Hepatocyte (in vitro differentiated cells): Measurements from ENCODE around the gene SMAP2. TPM values are rescaled to one million over a fixed set of nuclear protein-coding genes. Genes with fewer than 3 reads are reported as not detected.

Experiments used
- DNase-seq: peaks from one replicate; pipeline ENCODE4 v3.0.0-alpha.2; 2016; ENCODE audit warnings: low spot score
- H2AFZ ChIP-seq: fragments of 200-600 bp; sonication (generic); 2 replicates; pipeline ENCODE4 v1.6.0; 2016; ENCODE audit warnings: antibody characterized with exemption, mild to moderate bottlenecking
- H3K27ac ChIP-seq: fragments of 200-600 bp; sonication (generic); 2 replicates; pipeline ENCODE4 v1.5.1; 2016; ENCODE audit warnings: mild to moderate bottlenecking
- H3K27me3 ChIP-seq: fragments of 200-600 bp; sonication (generic); 2 replicates; pipeline ENCODE4 v1.6.1; 2016
- H3K36me3 ChIP-seq: fragments of 200-600 bp; sonication (generic); replicated peaks from 2 replicates; pipeline ENCODE4 v1.5.1; 2016; ENCODE audit warnings: low read depth; ENCODE audit not compliant: insufficient read depth
- H3K4me1 ChIP-seq: fragments of 200-600 bp; sonication (generic); 2 replicates; pipeline ENCODE4 v1.5.1; 2016; ENCODE audit warnings: mild to moderate bottlenecking, moderate library complexity; ENCODE audit not compliant: insufficient read depth
- H3K4me2 ChIP-seq: fragments of 200-600 bp; sonication (generic); 2 replicates; pipeline ENCODE4 v1.6.0; 2016
- H3K4me3 ChIP-seq: fragments of 200-600 bp; sonication (generic); 2 replicates; pipeline ENCODE4 v1.5.1; 2016; ENCODE audit warnings: mild to moderate bottlenecking
- H3K79me2 ChIP-seq: fragments of 200-600 bp; sonication (generic); 2 replicates; pipeline ENCODE4 v1.6.0; 2017; ENCODE audit warnings: mild to moderate bottlenecking
- H3K9me2 ChIP-seq: fragments of 200-600 bp; sonication (generic); replicated peaks from 2 replicates; pipeline ENCODE4 v1.6.0; 2017; ENCODE audit warnings: mild to moderate bottlenecking; ENCODE audit not compliant: insufficient read depth
- H3K9me3 ChIP-seq: fragments of 200-600 bp; sonication (generic); 2 replicates; pipeline ENCODE4 v1.5.1; 2016; ENCODE audit warnings: low read depth, mild to moderate bottlenecking
- H4K20me1 ChIP-seq: fragments of 200-600 bp; sonication (generic); 2 replicates; pipeline ENCODE4 v1.6.0; 2016; ENCODE audit warnings: mild to moderate bottlenecking; ENCODE audit not compliant: insufficient read depth, poor library complexity, severe bottlenecking
- EZH2 ChIP-seq: fragments of 200-600 bp; sonication (generic); IDR thresholded peaks from 2 replicates; pipeline ENCODE4 v1.6.1; 2016; ENCODE audit warnings: antibody characterized with exemption, mild to moderate bottlenecking, borderline replicate concordance
- EZH2phosphoT487 ChIP-seq: fragments of 200-600 bp; sonication (generic); IDR thresholded peaks from one replicate; pipeline ENCODE4 v1.6.1; 2018; ENCODE audit warnings: antibody characterized with exemption, mild to moderate bottlenecking, low read depth, moderate library complexity; ENCODE audit not compliant: unreplicated experiment, severe bottlenecking
- WGBS: methylation state at CpG from one replicate; pipeline ENCODE4 v1.1.6; 2016; ENCODE audit warnings: low lambda C conversion rate; ENCODE audit errors: missing lambda C conversion rate; 5-methylcytosine and 5-hydroxymethylcytosine counted together
- polyA plus RNA-seq: library from polyadenylated mRNA; unstranded; fragments of >200 nt; fragmentation: Nextera tagmentation; extraction: Ambion mirVana; gene quantifications from 2 replicates; pipeline ENCODE4 v1.2.1, GENCODE V29; 2016
- total RNA-seq: library from RNA; depleted of rRNA; stranded (reverse); fragments of >200 nt; gene quantifications from 2 replicates; pipeline ENCODE4 v1.2.3, GENCODE V29; 2014
- TF ChIP-seq, protein P1 (sequence below): fragments of 200-600 bp; sonication (generic); IDR thresholded peaks from 2 replicates; pipeline ENCODE4 v1.5.1; 2016; ENCODE audit warnings: antibody characterized with exemption, mild to moderate bottlenecking; ENCODE audit not compliant: poor library complexity

SMAP2 gene
- total and polyA plus RNA-seq, 2 experiments from 2014 or later, result 22.9 to 23.1 TPM

DNA sequence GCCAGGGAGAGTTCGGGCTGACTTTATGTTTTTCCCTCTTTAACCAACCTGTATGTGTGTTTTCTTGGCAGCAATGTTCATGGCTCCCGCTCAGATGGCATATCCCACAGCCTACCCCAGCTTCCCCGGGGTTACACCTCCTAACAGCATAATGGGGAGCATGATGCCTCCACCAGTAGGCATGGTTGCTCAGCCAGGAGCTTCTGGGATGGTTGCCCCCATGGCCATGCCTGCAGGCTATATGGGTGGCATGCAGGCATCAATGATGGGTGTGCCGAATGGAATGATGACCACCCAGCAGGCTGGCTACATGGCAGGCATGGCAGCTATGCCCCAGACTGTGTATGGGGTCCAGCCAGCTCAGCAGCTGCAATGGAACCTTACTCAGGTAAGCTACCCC lies 43.2 kb downstream of the SMAP2 start:
- no peak overlapping the region for H2AFZ ChIP-seq

DNA sequence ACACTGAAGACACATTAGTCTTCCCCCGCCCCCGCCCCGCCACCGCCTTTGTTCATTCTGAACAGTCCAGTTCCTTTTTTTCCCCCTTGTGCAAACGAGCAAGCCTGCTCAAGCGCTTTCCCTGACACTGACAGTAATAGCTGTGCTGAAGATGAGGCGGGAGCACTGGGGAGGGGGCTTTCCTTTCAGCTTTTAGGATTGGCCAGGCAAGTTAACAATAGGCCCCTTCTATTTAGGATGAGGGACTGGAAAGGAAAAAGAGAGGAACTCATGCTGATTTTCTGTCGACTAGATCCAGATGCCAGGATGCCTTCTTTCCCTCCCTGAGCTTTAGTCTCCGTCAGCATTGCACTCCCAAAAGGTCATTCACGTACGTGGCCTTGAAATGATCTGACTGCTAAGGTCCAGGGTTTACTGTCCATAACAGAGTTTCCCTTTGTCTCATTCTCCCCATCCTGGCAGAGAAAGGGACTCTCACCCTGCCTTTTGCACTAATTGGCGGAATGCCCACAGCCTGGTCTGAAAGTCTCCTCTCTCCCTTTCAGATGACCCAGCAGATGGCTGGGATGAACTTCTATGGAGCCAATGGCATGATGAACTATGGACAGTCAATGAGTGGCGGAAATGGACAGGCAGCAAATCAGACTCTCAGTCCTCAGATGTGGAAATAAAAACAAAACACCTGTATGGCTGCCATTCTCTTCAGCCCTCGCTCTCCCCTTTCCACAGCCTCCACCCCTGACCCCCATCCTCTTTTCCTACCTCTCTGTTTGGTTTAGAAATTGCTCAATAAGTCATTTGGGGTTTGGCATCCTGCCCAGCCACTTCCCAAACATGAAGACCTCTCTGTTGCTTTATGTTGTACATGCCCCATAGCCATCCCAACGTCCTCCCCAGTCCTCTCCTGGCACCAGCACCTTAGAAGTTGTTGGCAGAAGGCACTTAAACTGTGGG lies 48.2 kb downstream of the SMAP2 start:
- Histone ChIP-seq H3K27ac (no peak overlapping the region), H3K9me3 (no peaks in the 10 kb centered on the region), H3K4me3 (no peak overlapping the region), H3K79me2 (no peaks in the 10 kb centered on the region), H4K20me1 (no peaks in the 10 kb centered on the region), H3K4me1 (no peaks in the 10 kb centered on the region), H3K36me3 (no peaks in the 10 kb centered on the region), H2AFZ (no peak overlapping the region), H3K4me2 (no peak overlapping the region), H3K27me3 (no peaks in the 10 kb centered on the region), H3K9me2 (no peaks in the 10 kb centered on the region)
- peak; percentile 46 for DNase-seq
- TF ChIP-seq, protein P1, sequence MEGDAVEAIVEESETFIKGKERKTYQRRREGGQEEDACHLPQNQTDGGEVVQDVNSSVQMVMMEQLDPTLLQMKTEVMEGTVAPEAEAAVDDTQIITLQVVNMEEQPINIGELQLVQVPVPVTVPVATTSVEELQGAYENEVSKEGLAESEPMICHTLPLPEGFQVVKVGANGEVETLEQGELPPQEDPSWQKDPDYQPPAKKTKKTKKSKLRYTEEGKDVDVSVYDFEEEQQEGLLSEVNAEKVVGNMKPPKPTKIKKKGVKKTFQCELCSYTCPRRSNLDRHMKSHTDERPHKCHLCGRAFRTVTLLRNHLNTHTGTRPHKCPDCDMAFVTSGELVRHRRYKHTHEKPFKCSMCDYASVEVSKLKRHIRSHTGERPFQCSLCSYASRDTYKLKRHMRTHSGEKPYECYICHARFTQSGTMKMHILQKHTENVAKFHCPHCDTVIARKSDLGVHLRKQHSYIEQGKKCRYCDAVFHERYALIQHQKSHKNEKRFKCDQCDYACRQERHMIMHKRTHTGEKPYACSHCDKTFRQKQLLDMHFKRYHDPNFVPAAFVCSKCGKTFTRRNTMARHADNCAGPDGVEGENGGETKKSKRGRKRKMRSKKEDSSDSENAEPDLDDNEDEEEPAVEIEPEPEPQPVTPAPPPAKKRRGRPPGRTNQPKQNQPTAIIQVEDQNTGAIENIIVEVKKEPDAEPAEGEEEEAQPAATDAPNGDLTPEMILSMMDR, result no peak
- no peak for TF ChIP-seq EZH2
- no peak for TF ChIP-seq EZH2phosphoT487
- 78% methylated on average over 15 of the region's 15 CpGs for WGBS

More for the DNA sequence above, 43.2 kb downstream of the SMAP2 start:
- Histone ChIP-seq H3K9me3 (no peaks in the 10 kb centered on the region), H3K27me3 (no peaks in the 10 kb centered on the region), H3K79me2 (no peaks in the 10 kb centered on the region), H3K9me2 (no peaks in the 10 kb centered on the region), H3K4me3 (no peak overlapping the region), H3K4me2 (no peak overlapping the region), H3K36me3 (no peaks in the 10 kb centered on the region), H3K4me1 (no peaks in the 10 kb centered on the region), H3K27ac (no peak overlapping the region), H4K20me1 (no peaks in the 10 kb centered on the region)
- no peak for DNase-seq
- WGBS, result 93% methylated on average over 4 of the region's 4 CpGs
- no peak for TF ChIP-seq EZH2phosphoT487

DNA sequence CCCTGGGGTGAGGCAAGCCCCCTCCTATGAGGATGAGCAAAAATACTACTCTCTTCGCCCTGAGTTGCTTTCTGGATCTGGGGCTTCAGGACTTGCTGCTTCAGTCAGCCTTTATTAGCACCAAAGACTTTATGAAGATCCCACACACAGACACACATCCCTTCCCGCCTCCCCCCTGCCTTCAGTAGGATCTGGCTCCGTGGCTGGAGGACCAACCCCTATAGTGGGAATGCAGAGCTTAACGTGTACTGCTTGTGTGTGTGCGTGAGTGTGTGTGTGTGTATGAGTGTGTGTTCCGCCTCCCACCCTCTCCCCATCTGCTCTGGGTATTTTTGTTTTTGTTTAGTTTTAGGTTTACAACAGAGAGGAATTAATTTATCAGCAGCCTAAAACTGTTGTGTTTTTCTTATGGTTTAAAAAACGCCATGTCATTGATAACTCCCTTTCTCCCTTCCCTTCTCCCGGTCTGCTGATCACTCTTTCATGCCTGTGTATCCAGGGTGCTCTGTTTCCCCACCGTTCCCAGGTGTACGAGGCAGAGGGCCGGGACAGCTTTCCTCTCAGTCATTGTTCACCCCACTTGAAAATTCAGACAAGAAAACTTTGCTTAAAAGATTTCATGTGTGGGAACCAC lies 49.2 kb downstream of the SMAP2 start:
- Histone ChIP-seq H3K9me2 (no peaks in the 10 kb centered on the region), H3K4me2 (no peak overlapping the region), H2AFZ (no peak overlapping the region), H3K27ac (no peak overlapping the region), H3K79me2 (no peaks in the 10 kb centered on the region), H3K4me1 (no peaks in the 10 kb centered on the region), H3K36me3 (no peaks in the 10 kb centered on the region), H3K27me3 (no peaks in the 10 kb centered on the region), H3K9me3 (no peaks in the 10 kb centered on the region), H4K20me1 (no peaks in the 10 kb centered on the region), H3K4me3 (no peak overlapping the region)
- 80% methylated on average over 11 of the region's 11 CpGs for WGBS
- no peak for DNase-seq
- TF ChIP-seq EZH2 (no peak), EZH2phosphoT487 (no peak)
- TF ChIP-seq, protein P1, result no peak

DNA sequence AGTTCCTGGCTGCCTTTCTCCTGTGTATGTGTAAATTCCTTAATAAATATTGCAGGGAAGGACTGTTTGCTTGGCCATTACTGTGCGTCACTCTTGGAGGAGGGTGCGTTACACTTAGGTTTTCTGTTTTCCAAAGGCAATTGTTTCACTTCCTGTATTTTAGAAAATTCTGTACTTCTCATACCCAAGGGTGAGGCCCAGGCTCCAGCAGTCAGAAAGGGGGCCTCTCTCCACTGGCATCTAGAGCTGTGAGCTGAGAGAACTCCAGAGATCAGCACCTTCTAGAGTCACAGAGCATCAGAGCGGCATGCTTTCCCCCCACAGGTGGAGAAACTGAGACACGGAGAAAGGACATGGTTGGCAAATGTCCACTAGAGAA lies 49.7 kb downstream of the SMAP2 start:
- Histone ChIP-seq H3K27ac (no peak overlapping the region), H3K27me3 (no peaks in the 10 kb centered on the region), H4K20me1 (no peaks in the 10 kb centered on the region), H3K4me2 (no peak overlapping the region), H3K9me3 (no peaks in the 10 kb centered on the region), H3K4me3 (no peak overlapping the region), H3K9me2 (no peaks in the 10 kb centered on the region), H2AFZ (no peak overlapping the region), H3K4me1 (no peaks in the 10 kb centered on the region), H3K79me2 (no peaks in the 10 kb centered on the region), H3K36me3 (no peaks in the 10 kb centered on the region)
- WGBS, result 95% methylated on average over 4 of the region's 4 CpGs
- DNase-seq, result no peak
- no peak for TF ChIP-seq EZH2
- no peak for TF ChIP-seq EZH2phosphoT487
- TF ChIP-seq, protein P1, result no peak
